ENCODE measurements around the gene CFAP300.

Gene CFAP300

GRCh38 chr11:102112509-102112821 is 65.2 kb downstream of the CFAP300 start:
- DNase-seq (ENCODE audit: low read depth): no peak
- H3K4me3 ChIP-seq (ENCODE audit: low read depth, low read length): peak overlapping the region; percentile 83
- no peak for TF ChIP-seq CTCF (IDR thresholded peaks at IDR 0.05; ENCODE audit: control insufficient read depth, extremely low read depth, insufficient read depth)

- DNase-seq (ENCODE audit: low read depth): no peak
- no peak for TF ChIP-seq CTCF (IDR thresholded peaks at IDR 0.05; ENCODE audit: control insufficient read depth, extremely low read depth, insufficient read depth)
- H3K4me3 ChIP-seq (ENCODE audit: low read depth, low read length): no peak overlapping the region
These were observed 66.8 kb downstream of the CFAP300 start for GRCh38 chr11:102114032-102114431.

GRCh38 chr11:102115557-102115956 is 68.3 kb downstream of the CFAP300 start:
- no peak overlapping the region for H3K4me3 ChIP-seq (ENCODE audit: low read depth, low read length)
- DNase-seq (ENCODE audit: low read depth): peak; percentile 86
- TF ChIP-seq CTCF (IDR thresholded peaks at IDR 0.05; ENCODE audit: control insufficient read depth, extremely low read depth, insufficient read depth): no peak

- DNase-seq (ENCODE audit: low read depth): no peak
- no peak for TF ChIP-seq CTCF (IDR thresholded peaks at IDR 0.05; ENCODE audit: control insufficient read depth, extremely low read depth, insufficient read depth)
- H3K4me3 ChIP-seq (ENCODE audit: low read depth, low read length): peak overlapping the region; percentile 12; the same call in 1 of the 2 replicates
These were observed 69.4 kb downstream of the CFAP300 start for GRCh38 chr11:102116453-102117205.

GRCh38 chr11:102117472-102118113 is 70.4 kb downstream of the CFAP300 start:
- H3K4me3 ChIP-seq (ENCODE audit: low read depth, low read length): no peak overlapping the region
- no peak for DNase-seq (ENCODE audit: low read depth)
- no peak for TF ChIP-seq CTCF (IDR thresholded peaks at IDR 0.05; ENCODE audit: control insufficient read depth, extremely low read depth, insufficient read depth)

- no peak for DNase-seq (ENCODE audit: low read depth)
- no peak overlapping the region for H3K4me3 ChIP-seq (ENCODE audit: low read depth, low read length)
- no peak for TF ChIP-seq CTCF (IDR thresholded peaks at IDR 0.05; ENCODE audit: control insufficient read depth, extremely low read depth, insufficient read depth)
These were observed 71.7 kb downstream of the CFAP300 start for GRCh38 chr11:102118937-102119336.

Measured in LNCaP clone FGC (cell line).